ENCODE measurements around the gene GRM4.

DNA sequence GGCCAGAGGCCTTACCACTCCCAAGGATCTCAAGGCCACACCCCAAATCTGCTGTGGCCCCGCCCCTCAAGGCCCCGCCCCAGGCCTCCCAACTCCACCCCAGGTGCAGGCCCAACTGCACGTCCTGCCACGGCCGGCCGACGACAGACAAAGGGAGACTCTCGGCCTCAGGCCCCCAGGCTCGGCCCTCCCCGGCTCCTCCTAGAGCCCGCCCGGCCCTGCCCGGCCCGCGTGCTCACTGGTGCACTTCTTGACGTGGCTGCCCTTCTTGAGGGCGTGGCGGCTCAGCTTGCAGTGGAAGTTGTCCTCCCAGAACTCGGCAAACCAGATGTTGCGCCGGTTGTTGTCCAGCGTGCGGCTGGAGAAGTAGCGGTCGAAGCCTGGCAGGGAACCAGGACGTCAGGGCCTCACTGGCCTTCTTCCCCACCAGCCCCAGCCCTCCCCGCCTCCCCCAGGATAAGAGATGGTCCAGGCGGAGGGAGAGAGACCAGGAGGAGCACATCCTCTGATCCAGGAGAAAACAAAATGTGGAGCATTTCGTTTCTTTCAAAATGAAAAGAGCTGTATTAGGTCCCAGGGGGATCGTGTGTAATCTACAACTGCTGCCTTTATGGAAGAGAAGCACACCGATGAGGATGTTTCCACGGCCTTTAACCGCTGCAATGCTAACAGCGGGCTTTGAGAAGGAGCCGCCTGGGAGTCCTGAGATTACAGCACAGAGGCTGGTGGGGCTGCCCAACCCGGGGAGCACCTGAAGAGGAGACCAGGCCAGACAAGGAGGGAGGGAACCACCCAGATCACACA is 89.4 kb downstream of the GRM4 start:
- TF ChIP-seq, protein P1, sequence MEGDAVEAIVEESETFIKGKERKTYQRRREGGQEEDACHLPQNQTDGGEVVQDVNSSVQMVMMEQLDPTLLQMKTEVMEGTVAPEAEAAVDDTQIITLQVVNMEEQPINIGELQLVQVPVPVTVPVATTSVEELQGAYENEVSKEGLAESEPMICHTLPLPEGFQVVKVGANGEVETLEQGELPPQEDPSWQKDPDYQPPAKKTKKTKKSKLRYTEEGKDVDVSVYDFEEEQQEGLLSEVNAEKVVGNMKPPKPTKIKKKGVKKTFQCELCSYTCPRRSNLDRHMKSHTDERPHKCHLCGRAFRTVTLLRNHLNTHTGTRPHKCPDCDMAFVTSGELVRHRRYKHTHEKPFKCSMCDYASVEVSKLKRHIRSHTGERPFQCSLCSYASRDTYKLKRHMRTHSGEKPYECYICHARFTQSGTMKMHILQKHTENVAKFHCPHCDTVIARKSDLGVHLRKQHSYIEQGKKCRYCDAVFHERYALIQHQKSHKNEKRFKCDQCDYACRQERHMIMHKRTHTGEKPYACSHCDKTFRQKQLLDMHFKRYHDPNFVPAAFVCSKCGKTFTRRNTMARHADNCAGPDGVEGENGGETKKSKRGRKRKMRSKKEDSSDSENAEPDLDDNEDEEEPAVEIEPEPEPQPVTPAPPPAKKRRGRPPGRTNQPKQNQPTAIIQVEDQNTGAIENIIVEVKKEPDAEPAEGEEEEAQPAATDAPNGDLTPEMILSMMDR (IDR thresholded peaks at IDR 0.05), result no peak
- no peak for TF ChIP-seq EP300 (IDR thresholded peaks at IDR 0.05)
